Measurements from ENCODE around the gene RBBP8. TPM values are rescaled to one million over a fixed set of nuclear protein-coding genes. Genes with fewer than 3 reads are reported as not detected.

Gene RBBP8
- total and polyA plus RNA-seq, 2 experiments from 2014 or later: 13.1 to 25.7 TPM

- no peaks in the 10 kb centered on the region for H3K79me2 ChIP-seq
These were observed 28.9 kb downstream of the RBBP8 start for GRCh38 chr18:22962004-22962403.

GRCh38 chr18:22964116-22964515, 31.0 kb downstream of the RBBP8 start:
- Histone ChIP-seq H3K79me2 (no peaks in the 10 kb centered on the region), H3K4me1 (ENCODE audit: insufficient read depth) (no peaks in the 10 kb centered on the region), H3K4me2 (no peak overlapping the region), H3K27ac (no peak overlapping the region), H3K9me3 (ENCODE audit: low read depth) (no peaks in the 10 kb centered on the region), H3K36me3 (replicated peaks; ENCODE audit: insufficient read depth, low read depth) (no peaks in the 10 kb centered on the region), H3K27me3 (no peaks in the 10 kb centered on the region), H2AFZ (no peak overlapping the region), H3K4me3 (no peak overlapping the region), H3K9me2 (replicated peaks; ENCODE audit: insufficient read depth) (no peaks in the 10 kb centered on the region), H4K20me1 (ENCODE audit: insufficient read depth, poor library complexity, severe bottlenecking) (no peaks in the 10 kb centered on the region)
- TF ChIP-seq EZH2phosphoT487 (IDR thresholded peaks at IDR 0.05; ENCODE audit: low read depth, severe bottlenecking, unreplicated experiment): no peak
- TF ChIP-seq EZH2 (IDR thresholded peaks at IDR 0.05; ENCODE audit: borderline replicate concordance): no peak
- no peak for TF ChIP-seq CTCF (IDR thresholded peaks at IDR 0.05; ENCODE audit: poor library complexity)
- WGBS (ENCODE audit: low lambda C conversion rate, missing lambda C conversion rate): 75% methylated on average over 3 of the region's 3 CpGs
- no peak for DNase-seq (ENCODE audit: low spot score)

More at GRCh38 chr18:22962004-22962403, 28.9 kb downstream of the RBBP8 start:
- DNase-seq (ENCODE audit: low spot score): no peak
- TF ChIP-seq CTCF (IDR thresholded peaks at IDR 0.05; ENCODE audit: poor library complexity) (no peak), EZH2 (IDR thresholded peaks at IDR 0.05; ENCODE audit: borderline replicate concordance) (no peak), EZH2phosphoT487 (IDR thresholded peaks at IDR 0.05; ENCODE audit: low read depth, severe bottlenecking, unreplicated experiment) (no peak)
- Histone ChIP-seq H3K36me3 (replicated peaks; ENCODE audit: insufficient read depth, low read depth) (no peaks in the 10 kb centered on the region), H3K27me3 (no peaks in the 10 kb centered on the region), H3K4me3 (no peak overlapping the region), H4K20me1 (ENCODE audit: insufficient read depth, poor library complexity, severe bottlenecking) (no peaks in the 10 kb centered on the region), H3K9me3 (ENCODE audit: low read depth) (no peaks in the 10 kb centered on the region), H3K9me2 (replicated peaks; ENCODE audit: insufficient read depth) (no peaks in the 10 kb centered on the region), H3K27ac (no peak overlapping the region), H3K4me2 (no peak overlapping the region), H2AFZ (no peak overlapping the region), H3K4me1 (ENCODE audit: insufficient read depth) (no peaks in the 10 kb centered on the region)

GRCh38 chr18:22964722-22965121, 31.6 kb downstream of the RBBP8 start:
- H3K9me3 ChIP-seq (ENCODE audit: low read depth): no peaks in the 10 kb centered on the region
- H2AFZ ChIP-seq: no peak overlapping the region
- H3K9me2 ChIP-seq (replicated peaks; ENCODE audit: insufficient read depth): no peaks in the 10 kb centered on the region
- H3K27ac ChIP-seq: no peak overlapping the region
- no peaks in the 10 kb centered on the region for H3K27me3 ChIP-seq
- no peaks in the 10 kb centered on the region for H3K4me1 ChIP-seq (ENCODE audit: insufficient read depth)
- no peak overlapping the region for H3K4me2 ChIP-seq
- no peaks in the 10 kb centered on the region for H4K20me1 ChIP-seq (ENCODE audit: insufficient read depth, poor library complexity, severe bottlenecking)
- H3K4me3 ChIP-seq: no peak overlapping the region
- H3K36me3 ChIP-seq (replicated peaks; ENCODE audit: insufficient read depth, low read depth): no peaks in the 10 kb centered on the region
- DNase-seq (ENCODE audit: low spot score): no peak
- TF ChIP-seq CTCF (IDR thresholded peaks at IDR 0.05; ENCODE audit: poor library complexity) (no peak), EZH2 (IDR thresholded peaks at IDR 0.05; ENCODE audit: borderline replicate concordance) (no peak), EZH2phosphoT487 (IDR thresholded peaks at IDR 0.05; ENCODE audit: low read depth, severe bottlenecking, unreplicated experiment) (no peak)
- no peaks in the 10 kb centered on the region for H3K79me2 ChIP-seq

- WGBS (ENCODE audit: low lambda C conversion rate, missing lambda C conversion rate): 94% methylated on average over 3 of the region's 3 CpGs
- no peak overlapping the region for H3K4me2 ChIP-seq
These were observed 37.9 kb downstream of the RBBP8 start for GRCh38 chr18:22971038-22971437.

More at GRCh38 chr18:22971038-22971437, 37.9 kb downstream of the RBBP8 start:
- no peaks in the 10 kb centered on the region for H4K20me1 ChIP-seq (ENCODE audit: insufficient read depth, poor library complexity, severe bottlenecking)
- no peaks in the 10 kb centered on the region for H3K27me3 ChIP-seq
- no peaks in the 10 kb centered on the region for H3K9me3 ChIP-seq (ENCODE audit: low read depth)
- no peak for DNase-seq (ENCODE audit: low spot score)
- H3K27ac ChIP-seq: no peak overlapping the region
- no peak for TF ChIP-seq EZH2phosphoT487 (IDR thresholded peaks at IDR 0.05; ENCODE audit: low read depth, severe bottlenecking, unreplicated experiment)
- TF ChIP-seq EZH2 (IDR thresholded peaks at IDR 0.05; ENCODE audit: borderline replicate concordance): no peak
- TF ChIP-seq CTCF (IDR thresholded peaks at IDR 0.05; ENCODE audit: poor library complexity): no peak
- no peaks in the 10 kb centered on the region for H3K4me1 ChIP-seq (ENCODE audit: insufficient read depth)
- no peak overlapping the region for H3K4me3 ChIP-seq
- H3K79me2 ChIP-seq: no peaks in the 10 kb centered on the region
- H3K36me3 ChIP-seq (replicated peaks; ENCODE audit: insufficient read depth, low read depth): no peaks in the 10 kb centered on the region
- no peak overlapping the region for H2AFZ ChIP-seq
- H3K9me2 ChIP-seq (replicated peaks; ENCODE audit: insufficient read depth): no peaks in the 10 kb centered on the region

All from hepatocyte (in vitro differentiated cells).